Nephron (organoid): ENCODE data around the gene MTX3.

Source experiments
- H3K27ac Mint-ChIP-seq, 3 experiments: 2 replicates each; pipeline ENCODE4 v1.8.0; 2020; ENCODE audit warnings: mixed read lengths in 3 of 3, mild to moderate bottlenecking in 2 of 3, moderate library complexity in 1 of 3
- H3K27me3 Mint-ChIP-seq: 2 replicates; pipeline ENCODE4 v1.8.0; 2021; ENCODE audit warnings: low read depth, mild to moderate bottlenecking, moderate library complexity, mixed read lengths
- H3K36me3 Mint-ChIP-seq: 2 replicates; pipeline ENCODE4 v1.8.0; 2020; ENCODE audit warnings: low read depth, mixed read lengths
- H3K4me1 Mint-ChIP-seq: 2 replicates; pipeline ENCODE4 v1.8.0; 2020; ENCODE audit warnings: mixed read lengths
- H3K4me3 Mint-ChIP-seq, 3 experiments: 2 replicates each; pipeline ENCODE4 v1.8.0; 2020; ENCODE audit warnings: mild to moderate bottlenecking in 3 of 3, mixed read lengths in 3 of 3, moderate library complexity in 2 of 3
- H3K9me3 Mint-ChIP-seq: 2 replicates; pipeline ENCODE4 v1.8.0; 2020; ENCODE audit warnings: mixed read lengths
- CTCF ChIP-seq, 3 experiments: fragments of 200-600 bp; sonication (generic); IDR thresholded peaks; one replicate each; pipeline ENCODE4 v1.5.0; 2021; ENCODE audit warnings: antibody characterized with exemption in 3 of 3; ENCODE audit not compliant: unreplicated experiment in 3 of 3

The MTX3 gene

GRCh38 chr5:80034962-80035821 is 44.1 kb upstream of the MTX3 start, which contains the start of gene THBS4:
THBS4 (plus strand) TSS chr5:80035348; CDS start chr5:80035538, 190 bp downstream.
- Mint-ChIP-seq H3K4me3 (peak within 1 kb of the TSS; percentile 78 to 82 (median 79)), H3K36me3 (no peaks in the 10 kb centered on the region), H3K27ac (no peak within 1 kb of the TSS), H3K4me1 (no peaks in the 10 kb centered on the region), H3K9me3 (no peaks in the 10 kb centered on the region), H3K27me3 (peaks cover 59% of the 10 kb centered on the region)
- TF ChIP-seq CTCF (IDR thresholded peaks at IDR 0.05; ENCODE audit: unreplicated experiment in 3 of 3) = no peak

- no peaks in the 10 kb centered on the region for H3K9me3 Mint-ChIP-seq
- no peak overlapping the region for H3K27ac Mint-ChIP-seq
- H3K4me3 Mint-ChIP-seq = peak overlapping the region; percentile 78 to 82 (median 78)
- H3K27me3 Mint-ChIP-seq = peaks cover 59% of the 10 kb centered on the region
- no peaks in the 10 kb centered on the region for H3K36me3 Mint-ChIP-seq
- no peaks in the 10 kb centered on the region for H3K4me1 Mint-ChIP-seq
- no peak for TF ChIP-seq CTCF (IDR thresholded peaks at IDR 0.05; ENCODE audit: unreplicated experiment in 3 of 3)
Measured at GRCh38 chr5:80034559-80034958, 43.5 kb upstream of the MTX3 start.

- Mint-ChIP-seq H3K36me3 (no peaks in the 10 kb centered on the region), H3K4me1 (no peaks in the 10 kb centered on the region), H3K9me3 (no peaks in the 10 kb centered on the region), H3K27me3 (peaks cover 59% of the 10 kb centered on the region), H3K27ac (no peak overlapping the region), H3K4me3 (no peak overlapping the region)
- no peak for TF ChIP-seq CTCF (IDR thresholded peaks at IDR 0.05; ENCODE audit: unreplicated experiment in 3 of 3)
Measured at GRCh38 chr5:80033513-80033912, 42.5 kb upstream of the MTX3 start.

- TF ChIP-seq CTCF (IDR thresholded peaks at IDR 0.05; ENCODE audit: unreplicated experiment in 3 of 3) = no peak
- H3K9me3 Mint-ChIP-seq = no peaks in the 10 kb centered on the region
- no peaks in the 10 kb centered on the region for H3K4me1 Mint-ChIP-seq
- no peak overlapping the region for H3K4me3 Mint-ChIP-seq
- no peaks in the 10 kb centered on the region for H3K36me3 Mint-ChIP-seq
- H3K27me3 Mint-ChIP-seq = peaks cover 44% of the 10 kb centered on the region
- no peak overlapping the region for H3K27ac Mint-ChIP-seq
Measured at GRCh38 chr5:80031109-80031508, 40.0 kb upstream of the MTX3 start.

GRCh38 chr5:80026841-80027240 is 35.8 kb upstream of the MTX3 start:
- no peak for TF ChIP-seq CTCF (IDR thresholded peaks at IDR 0.05; ENCODE audit: unreplicated experiment in 3 of 3)
- H3K36me3 Mint-ChIP-seq = no peaks in the 10 kb centered on the region
- H3K27me3 Mint-ChIP-seq = peaks cover 9% of the 10 kb centered on the region
- no peak overlapping the region for H3K4me3 Mint-ChIP-seq
- H3K9me3 Mint-ChIP-seq = no peaks in the 10 kb centered on the region
- H3K4me1 Mint-ChIP-seq = no peaks in the 10 kb centered on the region
- H3K27ac Mint-ChIP-seq = no peak overlapping the region

- TF ChIP-seq CTCF (IDR thresholded peaks at IDR 0.05; ENCODE audit: unreplicated experiment in 3 of 3) = no peak
- Mint-ChIP-seq H3K4me3 (no peak overlapping the region), H3K27me3 (peaks cover 4% of the 10 kb centered on the region), H3K4me1 (no peaks in the 10 kb centered on the region), H3K36me3 (no peaks in the 10 kb centered on the region), H3K27ac (no peak overlapping the region), H3K9me3 (no peaks in the 10 kb centered on the region)
Measured at GRCh38 chr5:80025069-80025468, 34.0 kb upstream of the MTX3 start.
